Skin epidermis (tissue), 12 donors: Measurements from ENCODE around the gene ZBTB20.
"Not testable (repeated sequence)": the region's sequence is repeated elsewhere in the genome, so short reads cannot be mapped to it uniquely, and the experiment has no call there.

Experiments
- H3K27ac ChIP-seq, 21 experiments: fragments of 200-600 bp; sonication (generic) in 11 of 21; one replicate each; pipeline ENCODE4 v1.5.0; 2020; ENCODE audit warnings: mild to moderate bottlenecking in 3 of 21, inconsistent platforms in 2 of 21, moderate library complexity in 2 of 21
- H3K4me3 ChIP-seq, 7 experiments: fragments of 200-600 bp; sonication (generic) in 2 of 7; one replicate each; pipeline ENCODE4 v1.5.0; 2020; ENCODE audit warnings: inconsistent platforms in 2 of 7, mild to moderate bottlenecking in 2 of 7, moderate library complexity in 1 of 7

Gene ZBTB20

GRCh38 chr3:114852966-114853365, 294.1 kb downstream of the ZBTB20 start:
- H3K4me3 ChIP-seq: no peak overlapping the region
- H3K27ac ChIP-seq: no peak overlapping the region

GRCh38 chr3:114850898-114851297, 296.2 kb downstream of the ZBTB20 start:
- Histone ChIP-seq H3K27ac (no peak overlapping the region), H3K4me3 (no peak overlapping the region)

- H3K4me3 ChIP-seq: no peak overlapping the region
- H3K27ac ChIP-seq: peak overlapping the region in 1 of 21 experiments; percentile 14
These were observed 298.3 kb downstream of the ZBTB20 start for GRCh38 chr3:114848643-114849350.

GRCh38 chr3:114848082-114848481, 299.0 kb downstream of the ZBTB20 start:
- H3K4me3 ChIP-seq: no peak overlapping the region
- H3K27ac ChIP-seq: peak overlapping the region in 2 of 21 experiments; percentile 4 to 14

GRCh38 chr3:114847564-114847963, 299.5 kb downstream of the ZBTB20 start:
- no peak overlapping the region for H3K4me3 ChIP-seq
- H3K27ac ChIP-seq: peak overlapping the region in 1 of 21 experiments; percentile 4

GRCh38 chr3:114846779-114847178, 300.3 kb downstream of the ZBTB20 start:
- Histone ChIP-seq H3K27ac (no peak overlapping the region), H3K4me3 (no peak overlapping the region)

GRCh38 chr3:114846252-114846651, 300.8 kb downstream of the ZBTB20 start:
- Histone ChIP-seq H3K4me3 (no peak overlapping the region), H3K27ac (no peak overlapping the region)

- Histone ChIP-seq H3K4me3 (no peak overlapping the region), H3K27ac (no peak overlapping the region)
These were observed 305.6 kb downstream of the ZBTB20 start for GRCh38 chr3:114841515-114841914.

GRCh38 chr3:114839476-114839875, 307.6 kb downstream of the ZBTB20 start:
- no peak overlapping the region for H3K27ac ChIP-seq
- H3K4me3 ChIP-seq: no peak overlapping the region

GRCh38 chr3:114838025-114838424, 309.1 kb downstream of the ZBTB20 start:
- Histone ChIP-seq H3K4me3 (no peak overlapping the region), H3K27ac (no peak overlapping the region)

GRCh38 chr3:114834175-114834940, 312.7 kb downstream of the ZBTB20 start:
- H3K4me3 ChIP-seq: no peak overlapping the region

GRCh38 chr3:114831861-114832260, 315.2 kb downstream of the ZBTB20 start:
- H3K27ac ChIP-seq: no peak overlapping the region
- no peak overlapping the region for H3K4me3 ChIP-seq

More at GRCh38 chr3:114834175-114834940, 312.7 kb downstream of the ZBTB20 start:
- H3K27ac ChIP-seq: no peak overlapping the region

- Histone ChIP-seq H3K4me3 (no peak overlapping the region), H3K27ac (no peak overlapping the region)
These were observed 316.4 kb downstream of the ZBTB20 start for GRCh38 chr3:114830652-114831051.

- Histone ChIP-seq H3K27ac (no peak overlapping the region), H3K4me3 (no peak overlapping the region)
These were observed 317.3 kb downstream of the ZBTB20 start for GRCh38 chr3:114829783-114830182.

GRCh38 chr3:114827495-114827894, 319.6 kb downstream of the ZBTB20 start:
- no peak overlapping the region for H3K4me3 ChIP-seq
- H3K27ac ChIP-seq: no peak overlapping the region

GRCh38 chr3:114824014-114824413, 323.1 kb downstream of the ZBTB20 start:
- H3K4me3 ChIP-seq: no peak overlapping the region
- no peak overlapping the region for H3K27ac ChIP-seq

- H3K27ac ChIP-seq: no peak overlapping the region
- no peak overlapping the region for H3K4me3 ChIP-seq
These were observed 324.0 kb downstream of the ZBTB20 start for GRCh38 chr3:114823061-114823460.

GRCh38 chr3:114816052-114816451, 331.0 kb downstream of the ZBTB20 start:
- Histone ChIP-seq H3K4me3 (no peak overlapping the region), H3K27ac (no peak overlapping the region)

- H3K27ac ChIP-seq, H3K4me3 ChIP-seq: not testable (repeated sequence)
These were observed 334.4 kb downstream of the ZBTB20 start for GRCh38 chr3:114812541-114813238.

GRCh38 chr3:114809668-114810413, 337.2 kb downstream of the ZBTB20 start:
- Histone ChIP-seq H3K27ac (no peak overlapping the region), H3K4me3 (no peak overlapping the region)
